ENCODE data around the gene GPR162.

GPR162 gene

DNA sequence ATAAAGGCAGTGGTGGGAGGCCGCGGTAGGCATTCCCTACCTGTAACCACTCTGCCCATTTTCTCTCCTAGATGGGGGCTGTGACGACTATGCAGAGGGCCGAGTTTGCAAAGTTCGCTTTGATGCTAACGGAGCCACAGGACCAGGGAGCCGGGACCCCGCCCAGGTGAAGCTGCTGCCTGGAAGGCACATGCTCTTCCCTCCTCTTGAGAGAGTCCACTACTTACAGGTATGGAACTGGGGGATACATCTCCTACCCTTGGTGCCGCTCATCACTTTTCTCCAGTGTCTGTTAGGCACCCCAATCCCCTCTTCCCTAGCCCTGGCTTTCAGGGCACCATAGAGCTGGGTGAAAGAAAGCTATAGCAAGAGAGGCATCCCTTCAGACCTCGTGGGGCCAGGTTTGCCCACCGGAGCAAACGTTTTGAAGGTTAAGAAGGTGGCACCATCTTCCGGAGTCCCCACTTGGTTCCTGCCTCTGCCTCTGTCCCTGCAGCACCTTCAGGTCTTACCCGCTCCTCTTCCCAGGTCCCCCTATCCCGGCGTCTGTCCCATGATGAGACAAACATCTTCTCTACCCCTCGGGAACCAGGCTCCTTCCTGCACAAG lies 4.6 kb downstream of the GPR162 start:
- DNase-seq (ENCODE audit: insufficient read length) (no peak), FAIRE-seq (no peak)
- TF ChIP-seq POLR2A (IDR thresholded peaks at IDR 0.05; ENCODE audit: low read depth, low read length) (no peak), POLR2AphosphoS5 (IDR thresholded peaks at IDR 0.05; ENCODE audit: low read depth, low read length) (no peak)

DNA sequence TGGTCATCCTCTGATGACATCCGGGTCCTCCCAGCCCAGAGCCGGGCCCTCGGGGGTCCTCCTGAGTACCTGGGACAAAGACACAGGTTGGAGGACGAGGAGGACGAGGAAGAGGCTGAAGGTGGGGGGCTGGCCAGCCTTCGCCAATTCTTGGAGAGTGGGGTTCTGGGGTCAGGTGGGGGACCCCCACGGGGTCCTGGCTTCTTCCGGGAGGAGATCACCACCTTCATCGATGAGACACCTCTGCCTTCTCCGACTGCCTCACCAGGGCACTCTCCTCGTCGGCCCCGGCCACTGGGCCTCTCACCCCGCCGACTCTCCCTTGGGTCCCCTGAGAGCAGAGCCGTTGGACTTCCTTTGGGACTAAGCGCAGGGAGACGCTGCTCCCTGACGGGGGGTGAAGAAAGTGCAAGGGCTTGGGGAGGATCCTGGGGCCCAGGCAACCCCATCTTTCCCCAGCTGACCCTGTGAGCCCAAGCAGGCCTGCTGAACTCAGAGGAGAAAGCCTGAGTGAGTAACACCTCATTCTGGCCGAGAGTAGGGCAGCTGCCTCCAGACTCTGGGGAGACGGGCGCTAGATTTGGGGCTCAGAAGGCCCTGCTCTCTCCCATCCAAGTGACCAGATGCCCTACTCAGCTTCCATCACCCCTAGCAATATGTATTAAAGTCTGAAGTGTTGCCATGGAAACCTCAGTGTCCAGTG lies 5.3 kb downstream of the GPR162 start:
- TF ChIP-seq POLR2AphosphoS5 (IDR thresholded peaks at IDR 0.05; ENCODE audit: low read depth, low read length) (no peak), POLR2A (IDR thresholded peaks at IDR 0.05; ENCODE audit: low read depth, low read length) (no peak), TAF1 (IDR thresholded peaks at IDR 0.05; ENCODE audit: borderline replicate concordance, low read depth, low read length) (no peak)
- DNase-seq (ENCODE audit: insufficient read length) (no peak), FAIRE-seq (no peak)

DNA sequence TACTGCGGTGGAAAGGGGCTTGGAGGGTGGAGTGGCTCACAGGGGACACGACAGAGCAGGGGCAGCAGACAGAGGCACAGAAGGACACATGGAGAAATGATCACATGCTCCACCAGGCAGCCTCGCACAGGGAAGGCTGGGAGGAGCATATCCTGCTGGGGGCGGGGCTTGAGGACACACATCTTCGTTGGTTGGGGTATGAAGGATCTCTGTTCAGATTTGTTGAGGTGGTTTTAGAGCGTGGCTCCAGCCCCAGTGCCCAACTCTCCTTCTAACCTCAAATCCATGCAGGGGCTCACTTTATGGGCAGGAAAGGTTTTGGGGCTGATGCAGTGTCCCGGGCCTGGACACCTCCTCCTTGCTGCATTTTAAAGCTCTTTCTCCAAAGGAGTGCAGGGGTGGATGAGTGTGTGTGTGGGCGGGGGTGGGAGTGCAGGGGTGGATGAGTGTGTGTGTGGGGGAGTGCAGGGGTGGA lies 5.9 kb downstream of the GPR162 start:
- DNase-seq (ENCODE audit: insufficient read length): no peak
- TF ChIP-seq POLR2A (IDR thresholded peaks at IDR 0.05; ENCODE audit: low read depth, low read length) (no peak), POLR2AphosphoS5 (IDR thresholded peaks at IDR 0.05; ENCODE audit: low read depth, low read length) (no peak), TAF1 (IDR thresholded peaks at IDR 0.05; ENCODE audit: borderline replicate concordance, low read depth, low read length) (no peak)
- FAIRE-seq: peak; percentile 14

DNA sequence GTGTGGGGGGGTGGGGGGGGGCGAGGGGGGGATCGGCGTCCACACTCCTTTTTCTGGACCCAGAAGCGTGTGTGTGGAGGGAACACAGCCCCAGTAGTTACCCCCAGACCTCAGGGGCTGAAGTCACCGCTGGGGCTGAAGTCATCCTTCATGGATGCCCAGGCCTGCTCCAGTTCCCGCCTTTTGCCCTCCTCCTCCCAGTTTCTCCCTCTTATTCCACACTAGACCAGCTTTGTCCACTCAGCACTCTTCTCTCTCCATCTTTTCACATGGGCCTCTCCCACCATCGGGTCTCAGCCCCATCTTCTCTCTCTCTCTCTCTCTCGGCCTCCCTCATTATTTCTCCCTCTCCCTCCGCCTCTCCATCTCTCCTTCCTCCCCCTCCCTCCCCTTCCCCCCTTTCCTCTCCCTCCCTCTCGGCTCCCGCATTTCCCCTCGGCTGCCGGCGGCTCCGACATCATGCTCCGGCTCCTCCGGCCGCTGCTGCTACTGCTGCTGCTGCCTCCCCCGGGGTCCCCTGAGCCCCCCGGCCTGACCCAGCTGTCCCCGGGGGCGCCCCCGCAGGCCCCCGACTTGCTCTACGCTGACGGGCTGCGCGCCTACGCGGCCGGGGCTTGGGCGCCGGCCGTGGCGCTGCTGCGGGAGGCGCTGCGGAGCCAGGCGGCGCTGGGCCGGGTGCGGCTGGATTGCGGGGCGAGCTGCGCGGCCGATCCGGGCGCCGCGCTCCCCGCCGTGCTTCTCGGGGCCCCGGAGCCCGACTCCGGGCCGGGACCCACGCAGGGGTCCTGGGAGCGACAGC lies 6.6 kb downstream of the GPR162 start, which contains the start of gene P3H3:
TSS of gene P3H3 (plus strand) at position 426 of the 799 bp plus-strand sequence. CDS start at position 460, 34 bp downstream.
- DNase-seq (ENCODE audit: insufficient read length) (no peak), FAIRE-seq (no peak)
- TF ChIP-seq TAF1 (IDR thresholded peaks at IDR 0.05; ENCODE audit: borderline replicate concordance, low read depth, low read length): no peak
- TF ChIP-seq POLR2A (IDR thresholded peaks at IDR 0.05; ENCODE audit: low read depth, low read length): no peak
- TF ChIP-seq POLR2AphosphoS5 (IDR thresholded peaks at IDR 0.05; ENCODE audit: low read depth, low read length): no peak

DNA sequence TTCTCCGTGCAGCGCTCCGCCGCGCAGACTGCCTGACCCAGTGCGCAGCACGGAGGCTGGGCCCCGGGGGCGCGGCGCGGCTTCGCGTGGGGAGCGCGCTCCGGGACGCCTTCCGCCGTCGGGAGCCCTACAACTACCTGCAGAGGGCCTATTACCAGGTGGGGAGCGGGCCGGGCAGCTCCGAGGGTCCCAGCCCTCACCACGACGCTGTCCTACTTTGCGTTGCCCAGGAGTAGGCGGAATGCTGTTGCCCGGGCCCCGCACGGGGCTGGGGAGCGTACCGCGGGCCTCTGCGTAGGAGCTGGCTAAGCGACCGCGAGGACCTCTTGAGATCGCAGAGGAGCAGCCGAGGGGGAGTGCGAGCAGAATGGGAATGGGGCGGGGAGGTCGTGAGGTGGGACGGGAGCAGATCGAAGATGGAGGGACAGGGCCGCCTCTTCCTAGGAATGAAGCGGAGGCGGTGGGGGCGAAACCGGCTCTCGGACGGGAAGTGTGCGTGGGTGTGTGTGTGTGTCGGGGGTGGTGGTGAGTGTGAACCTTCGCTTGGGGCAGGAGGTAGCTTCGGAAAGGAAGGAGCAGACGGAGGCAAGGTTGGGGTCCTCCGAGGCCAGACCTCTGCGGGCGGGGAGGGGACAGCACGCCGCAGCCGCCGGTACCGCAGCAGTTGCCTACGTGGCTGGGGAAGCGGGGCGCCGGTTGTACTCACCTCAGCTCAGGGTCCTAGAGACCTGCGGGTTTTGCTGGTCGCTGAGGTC lies 7.3 kb downstream of the GPR162 start:
- FAIRE-seq (no peak), DNase-seq (ENCODE audit: insufficient read length) (no peak)
- TF ChIP-seq POLR2AphosphoS5 (IDR thresholded peaks at IDR 0.05; ENCODE audit: low read depth, low read length): no peak
- TF ChIP-seq TAF1 (IDR thresholded peaks at IDR 0.05; ENCODE audit: borderline replicate concordance, low read depth, low read length): no peak
- TF ChIP-seq POLR2A (IDR thresholded peaks at IDR 0.05; ENCODE audit: low read depth, low read length): no peak

DNA sequence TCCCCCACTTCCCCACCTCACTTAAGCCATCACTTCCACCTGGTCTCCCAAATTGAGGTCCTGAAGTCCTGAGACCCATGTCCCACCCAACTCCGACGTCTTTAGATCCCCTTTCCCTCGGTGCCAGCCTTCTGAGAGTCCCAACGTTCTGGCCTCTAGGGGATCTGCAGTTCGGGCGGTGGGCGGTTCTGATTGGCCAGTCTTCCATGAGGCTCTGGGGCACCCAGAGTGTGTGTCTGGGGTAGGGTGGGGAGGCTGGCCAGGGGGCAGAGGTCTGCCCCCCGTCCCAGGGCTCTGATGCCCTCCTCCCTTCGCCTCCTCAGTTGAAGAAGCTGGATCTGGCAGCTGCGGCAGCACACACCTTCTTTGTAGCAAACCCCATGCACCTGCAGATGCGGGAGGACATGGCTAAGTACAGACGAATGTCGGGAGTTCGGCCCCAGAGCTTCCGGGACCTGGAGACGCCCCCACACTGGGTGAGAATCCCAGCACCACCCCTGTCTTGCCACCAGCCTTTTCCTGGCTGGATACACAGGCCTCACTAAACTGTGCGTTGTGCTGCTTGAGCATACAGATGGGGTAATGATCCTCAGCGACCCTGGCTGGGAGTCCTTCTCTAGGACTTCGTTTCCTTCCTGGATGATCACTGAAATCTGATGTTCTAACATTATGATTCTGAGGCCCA lies 8.1 kb downstream of the GPR162 start:
- DNase-seq (ENCODE audit: insufficient read length): no peak
- peak; percentile 33 for FAIRE-seq
- TF ChIP-seq TAF1 (IDR thresholded peaks at IDR 0.05; ENCODE audit: borderline replicate concordance, low read depth, low read length): no peak
- TF ChIP-seq POLR2AphosphoS5 (IDR thresholded peaks at IDR 0.05; ENCODE audit: low read depth, low read length): no peak
- no peak for TF ChIP-seq POLR2A (IDR thresholded peaks at IDR 0.05; ENCODE audit: low read depth, low read length)

DNA sequence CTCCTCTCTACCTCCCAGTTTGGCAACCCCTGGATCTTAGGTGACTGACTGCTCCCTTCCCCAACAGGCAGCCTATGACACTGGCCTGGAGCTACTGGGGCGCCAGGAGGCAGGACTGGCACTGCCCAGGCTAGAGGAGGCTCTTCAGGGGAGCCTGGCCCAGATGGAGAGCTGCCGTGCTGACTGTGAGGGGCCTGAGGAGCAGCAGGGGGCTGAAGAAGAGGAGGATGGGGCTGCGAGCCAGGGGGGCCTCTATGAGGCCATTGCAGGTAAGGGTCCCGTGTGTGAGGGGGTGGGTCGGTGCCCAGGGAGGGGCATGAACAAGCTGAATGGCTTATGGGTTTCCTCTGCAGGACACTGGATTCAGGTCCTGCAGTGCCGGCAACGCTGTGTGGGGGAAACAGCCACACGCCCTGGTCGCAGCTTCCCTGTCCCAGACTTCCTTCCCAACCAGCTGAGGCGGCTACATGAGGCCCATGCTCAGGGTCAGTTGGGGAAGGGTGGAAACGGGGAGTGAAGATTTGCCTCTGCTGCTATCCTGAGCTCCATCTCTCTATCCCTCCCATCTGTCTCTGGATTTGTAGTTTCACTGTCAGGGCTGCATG lies 8.8 kb downstream of the GPR162 start:
- no peak for DNase-seq (ENCODE audit: insufficient read length)
- TF ChIP-seq POLR2AphosphoS5 (IDR thresholded peaks at IDR 0.05; ENCODE audit: low read depth, low read length) (no peak), POLR2A (IDR thresholded peaks at IDR 0.05; ENCODE audit: low read depth, low read length) (no peak), TAF1 (IDR thresholded peaks at IDR 0.05; ENCODE audit: borderline replicate concordance, low read depth, low read length) (no peak)
- FAIRE-seq: no peak

DNA sequence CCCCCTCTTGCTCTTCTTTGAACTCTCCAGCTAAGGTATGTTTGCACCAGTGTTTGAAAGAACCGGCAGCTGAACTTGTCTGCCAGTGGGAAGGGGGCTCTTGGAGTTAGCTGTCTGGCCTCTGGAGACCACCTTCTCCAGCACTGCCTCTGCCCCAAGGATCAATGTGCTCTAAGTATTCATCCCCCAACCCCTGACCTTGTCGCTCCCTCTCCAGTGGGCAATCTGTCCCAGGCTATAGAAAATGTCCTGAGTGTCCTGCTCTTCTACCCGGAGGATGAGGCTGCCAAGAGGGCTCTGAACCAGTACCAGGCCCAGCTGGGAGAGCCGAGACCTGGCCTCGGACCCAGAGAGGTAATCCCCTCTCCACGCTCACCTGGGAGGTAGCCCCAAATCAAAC lies 9.4 kb downstream of the GPR162 start:
- DNase-seq (ENCODE audit: insufficient read length): no peak
- no peak for FAIRE-seq
- TF ChIP-seq TAF1 (IDR thresholded peaks at IDR 0.05; ENCODE audit: borderline replicate concordance, low read depth, low read length): no peak

DNA sequence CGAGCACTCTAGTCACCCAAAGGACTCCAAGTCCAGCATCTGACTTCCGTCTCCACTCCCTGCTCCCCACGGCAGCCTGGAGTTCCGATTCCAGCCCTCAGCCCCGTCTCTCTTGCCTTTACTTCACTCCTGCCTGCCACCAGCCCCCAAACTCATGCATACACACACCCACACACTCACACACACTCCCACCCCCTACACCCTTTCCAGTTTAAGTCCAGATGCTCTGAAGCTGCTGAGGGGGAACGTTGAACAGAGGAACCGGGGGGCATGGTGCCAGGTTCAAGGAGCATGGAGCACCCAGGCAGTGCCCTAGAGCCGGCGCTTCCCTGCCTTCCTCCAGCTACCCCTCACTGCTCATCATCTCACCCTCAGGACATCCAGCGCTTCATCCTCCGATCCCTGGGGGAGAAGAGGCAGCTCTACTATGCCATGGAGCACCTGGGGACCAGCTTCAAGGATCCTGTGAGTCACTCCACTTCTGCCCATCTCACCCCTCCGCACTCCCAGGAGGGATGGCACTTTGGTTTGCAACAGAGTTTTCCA lies 9.9 kb downstream of the GPR162 start:
- no peak for FAIRE-seq
- TF ChIP-seq POLR2A (IDR thresholded peaks at IDR 0.05; ENCODE audit: low read depth, low read length): no peak
- no peak for TF ChIP-seq POLR2AphosphoS5 (IDR thresholded peaks at IDR 0.05; ENCODE audit: low read depth, low read length)
- TF ChIP-seq TAF1 (IDR thresholded peaks at IDR 0.05; ENCODE audit: borderline replicate concordance, low read depth, low read length): no peak
- DNase-seq (ENCODE audit: insufficient read length): no peak

DNA sequence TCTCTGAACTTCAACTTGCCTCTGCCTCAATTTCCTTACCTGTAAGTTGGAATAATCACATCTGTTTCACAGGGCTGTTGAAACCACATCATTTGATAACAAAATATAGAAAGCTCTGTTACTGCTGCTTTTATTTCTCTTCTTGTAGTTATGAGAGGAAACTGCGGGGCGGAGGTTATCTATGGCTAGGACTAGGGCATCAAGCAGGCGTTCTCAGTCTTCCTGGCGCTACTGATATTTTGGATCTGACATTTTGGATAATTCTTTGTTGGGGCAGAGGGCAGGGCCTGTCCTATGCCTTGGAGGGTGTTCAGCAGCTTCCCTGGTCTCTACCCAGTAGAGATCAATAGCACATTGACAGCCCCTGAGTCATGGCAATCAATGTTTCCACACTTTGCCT lies 10.5 kb downstream of the GPR162 start:
- TF ChIP-seq TAF1 (IDR thresholded peaks at IDR 0.05; ENCODE audit: borderline replicate concordance, low read depth, low read length) (no peak), POLR2AphosphoS5 (IDR thresholded peaks at IDR 0.05; ENCODE audit: low read depth, low read length) (no peak), POLR2A (IDR thresholded peaks at IDR 0.05; ENCODE audit: low read depth, low read length) (no peak)
- FAIRE-seq (no peak), DNase-seq (ENCODE audit: insufficient read length) (no peak)
